Measurements from ENCODE around the gene CLEC3B. TPM values are rescaled to one million over a fixed set of nuclear protein-coding genes. Genes with fewer than 3 reads are reported as not detected.

The CLEC3B gene
- total RNA-seq, 1 experiment from 2014 or later: 1.8 TPM

- Histone ChIP-seq H2AFZ (ENCODE audit: low read length) (no peak overlapping the region), H3K9me3 (ENCODE audit: low read length) (no peaks in the 10 kb centered on the region), H3K27ac (ENCODE audit: low read length) (no peak overlapping the region), H3K4me1 (ENCODE audit: insufficient read depth, low read length) (peaks cover 42% of the 10 kb centered on the region), H3K9ac (ENCODE audit: low read length) (no peak overlapping the region), H3K9me2 (replicated peaks; ENCODE audit: low read length) (no peaks in the 10 kb centered on the region), H3K79me2 (ENCODE audit: low read length) (peaks cover 81% of the 10 kb centered on the region), H3K27me3 (ENCODE audit: low read length) (no peaks in the 10 kb centered on the region), H4K20me1 (ENCODE audit: low read length) (peaks cover 22% of the 10 kb centered on the region; the same call in 1 of the 2 replicates), H3K4me2 (ENCODE audit: low read length) (no peak overlapping the region), H3K4me3 (ENCODE audit: low read length) (no peak overlapping the region), H3F3A (ENCODE audit: low read length, unreplicated experiment) (peaks cover 6% of the 10 kb centered on the region), H3K36me3 (ENCODE audit: low read depth, low read length) (peaks cover 43% of the 10 kb centered on the region)
- POLR2A ChIA-PET (ENCODE audit: unreplicated experiment): no interaction called here
- CTCF ChIA-PET: interaction anchor here (0.6 kb wide), 1 partner anchor 877 kb away, joined by 3 read pairs; no protein-coding TSS in a partner anchor
- DNase-seq (no peak), ATAC-seq (no peak)
- no peak for TF ChIP-seq CTCF (conservative IDR thresholded peaks at IDR 0.05; ENCODE audit: low read depth, low read length)
- no peak for TF ChIP-seq EZH2phosphoT487 (IDR thresholded peaks at IDR 0.05; ENCODE audit: borderline replicate concordance, low read length)
- no peak for TF ChIP-seq EZH2 (IDR thresholded peaks at IDR 0.05; ENCODE audit: low read length, unreplicated experiment)
- intact Hi-C loops (cut with micrococcal nuclease): no loop called here
- no TSS peak for BruUV-seq (replicated peaks)
Observed at GRCh38 chr3:44991326-44991725, 34.8 kb upstream of the CLEC3B start.

- Histone ChIP-seq H3K4me3 (ENCODE audit: low read length) (no peak overlapping the region), H2AFZ (ENCODE audit: low read length) (no peak overlapping the region), H3K9ac (ENCODE audit: low read length) (peak overlapping the region; percentile 11; the same call in 1 of the 2 replicates), H3F3A (ENCODE audit: low read length, unreplicated experiment) (peaks cover 6% of the 10 kb centered on the region), H3K36me3 (ENCODE audit: low read depth, low read length) (peaks cover 56% of the 10 kb centered on the region), H3K9me3 (ENCODE audit: low read length) (no peaks in the 10 kb centered on the region), H3K27me3 (ENCODE audit: low read length) (no peaks in the 10 kb centered on the region), H3K4me1 (ENCODE audit: insufficient read depth, low read length) (peaks cover 42% of the 10 kb centered on the region), H3K9me2 (replicated peaks; ENCODE audit: low read length) (no peaks in the 10 kb centered on the region), H3K79me2 (ENCODE audit: low read length) (peaks cover 73% of the 10 kb centered on the region), H3K27ac (ENCODE audit: low read length) (peak overlapping the region; percentile 68), H4K20me1 (ENCODE audit: low read length) (peaks cover 22% of the 10 kb centered on the region; the same call in 1 of the 2 replicates), H3K4me2 (ENCODE audit: low read length) (peak overlapping the region; percentile 38)
- intact Hi-C loops (cut with micrococcal nuclease): loop anchor here (2.0 kb wide), 2 partner anchors 38 to 78 kb away; no protein-coding TSS in a partner anchor
- no peak for TF ChIP-seq EZH2 (IDR thresholded peaks at IDR 0.05; ENCODE audit: low read length, unreplicated experiment)
- TF ChIP-seq CTCF (conservative IDR thresholded peaks at IDR 0.05; ENCODE audit: low read depth, low read length): peak; percentile 89
- BruUV-seq (replicated peaks): no TSS peak
- CTCF ChIA-PET: interaction anchor here (0.7 to 1.4 kb wide), 4 partner anchors 9 to 106 kb away, joined by 3 to 8 read pairs (median 5); partner anchors contain the start of genes EXOSC7 and ZDHHC3
- DNase-seq (peak; percentile 38), ATAC-seq (no peak)
- POLR2A ChIA-PET (ENCODE audit: unreplicated experiment): interaction anchor here (0.6 kb wide), 2 partner anchors 17 to 101 kb away, joined by 4 to 5 read pairs; partner anchors contain the start of gene ZDHHC3
Observed at GRCh38 chr3:44992555-44993470, 33.3 kb upstream of the CLEC3B start.
